Heart left ventricle (tissue), 13 donors: Measurements from ENCODE around the gene SYAP1.

Experiments used
- POLR2A ChIP-seq, 2 donors: fragments of 450-650 bp; IDR thresholded peaks; one replicate each; pipeline ENCODE4 v1.6.1; 2017; ENCODE audit warnings: antibody characterized with exemption in 2 of 2, mild to moderate bottlenecking in 2 of 2, moderate library complexity in 2 of 2
- TF ChIP-seq, protein P1 (sequence below), 12 donors: fragments of 200-600 bp; sonication (generic) in 4 of 12; IDR thresholded peaks; one replicate each; pipeline versions ENCODE4 v1.5.0 to v1.8.0; 2018 to 2022; ENCODE audit warnings: antibody characterized with exemption in 12 of 12, mild to moderate bottlenecking in 5 of 12
- donor health status: ischemic (EF 13 %, LVEDD 7.1; RV severe dilation, severe dysfunction).
- donor health status: DM: no; HTN: yes; CAD: no.
- donor health status: DM: no; HTN: no; CAD: no.
- donor health status: ischemic (EF 25% LVEDD 6.9; RV normal size, moderate dysfunction).
- donor health status: ischemic (EF 25% LVEDD 5.7; RV mildly dilated, moderate dysfunction).
- donor health status: ischemic (EF 35%, LVEDD 5.7; RV mildly dilated, moderate dysfunction).
- donor health status: nonischemic (EF 11% LVEDD 7.7; RV severe dilation, severe dysfunction).
- donor health status: DM: yes; HTN: yes; CAD: no.
- donor health status: PGD.
- donor health status: ischemic (EF 29% LVEDD 5.4; RV normal size, mild dysfunction).
- donor health status: nonischemic (EF 23%, LVEDD 6.1; RV moderate dilation, normal function).

GRCh38 chrX:16743604-16744325, 24.4 kb downstream of the SYAP1 start:
- TF ChIP-seq, protein P1, sequence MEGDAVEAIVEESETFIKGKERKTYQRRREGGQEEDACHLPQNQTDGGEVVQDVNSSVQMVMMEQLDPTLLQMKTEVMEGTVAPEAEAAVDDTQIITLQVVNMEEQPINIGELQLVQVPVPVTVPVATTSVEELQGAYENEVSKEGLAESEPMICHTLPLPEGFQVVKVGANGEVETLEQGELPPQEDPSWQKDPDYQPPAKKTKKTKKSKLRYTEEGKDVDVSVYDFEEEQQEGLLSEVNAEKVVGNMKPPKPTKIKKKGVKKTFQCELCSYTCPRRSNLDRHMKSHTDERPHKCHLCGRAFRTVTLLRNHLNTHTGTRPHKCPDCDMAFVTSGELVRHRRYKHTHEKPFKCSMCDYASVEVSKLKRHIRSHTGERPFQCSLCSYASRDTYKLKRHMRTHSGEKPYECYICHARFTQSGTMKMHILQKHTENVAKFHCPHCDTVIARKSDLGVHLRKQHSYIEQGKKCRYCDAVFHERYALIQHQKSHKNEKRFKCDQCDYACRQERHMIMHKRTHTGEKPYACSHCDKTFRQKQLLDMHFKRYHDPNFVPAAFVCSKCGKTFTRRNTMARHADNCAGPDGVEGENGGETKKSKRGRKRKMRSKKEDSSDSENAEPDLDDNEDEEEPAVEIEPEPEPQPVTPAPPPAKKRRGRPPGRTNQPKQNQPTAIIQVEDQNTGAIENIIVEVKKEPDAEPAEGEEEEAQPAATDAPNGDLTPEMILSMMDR (IDR thresholded peaks at IDR 0.05), result no peak
- TF ChIP-seq POLR2A (IDR thresholded peaks at IDR 0.05), result no peak
